Panc1 (cell line): Measurements from ENCODE around the gene STUB1. TPM values are rescaled to one million over a fixed set of nuclear protein-coding genes. Genes with fewer than 3 reads are reported as not detected.
A peak's percentile ranks its signal among the peaks of the same experiment; 100 is the strongest.
"Not testable (repeated sequence)": the region's sequence is repeated elsewhere in the genome, so short reads cannot be mapped to it uniquely, and the experiment has no call there.

ENCODE experiments used
- ATAC-seq: fragments of 200-7000 bp; cut with Tn5 transposase; 2 replicates; pipeline ENCODE4 v1.9.1; 2020; ENCODE audit warnings: mild to moderate bottlenecking, moderate library complexity
- BruUV-seq: library from RNA; stranded (reverse); fragments of 400-500 nt; replicated peaks from 2 replicates; lab custom pipeline; 2021; lab: Mats Ljungman, UMichigan
- CTCF ChIA-PET: fragments of 300-600 bp; sonication (Branson Sonifier 250); formaldehyde crosslinking; loops from one replicate; lab custom pipeline; 2022; ENCODE audit warnings: antibody characterized with exemption; lab: Charles Lee
- POLR2A ChIA-PET: fragments of 300-600 bp; sonication (Branson Sonifier 250); formaldehyde crosslinking; loops from one replicate; lab custom pipeline; 2022; ENCODE audit warnings: antibody characterized with exemption; lab: Charles Lee
- DNase-seq: peaks from one replicate; pipeline ENCODE4 v3.0.0-alpha.2; 2010; ENCODE audit warnings: low read depth, low spot score
- H3K27ac ChIP-seq: 2 replicates; pipeline ENCODE4 v1.5.1; 2011; ENCODE audit warnings: mild to moderate bottlenecking, low read length, inconsistent platforms
- H3K27me3 ChIP-seq: fragments of 200-500 bp; sonication (Bioruptor generic); 2 replicates; pipeline ENCODE4 v1.6.0; 2014; ENCODE audit warnings: low read length, inconsistent platforms; ENCODE audit not compliant: control insufficient read depth, insufficient read depth
- H3K36me3 ChIP-seq: fragments of 200-500 bp; sonication (Bioruptor generic); 2 replicates; pipeline ENCODE4 v1.5.1; 2014; ENCODE audit warnings: inconsistent platforms, mild to moderate bottlenecking, low read length, moderate library complexity; ENCODE audit not compliant: control insufficient read depth, insufficient read depth
- H3K4me1 ChIP-seq: 2 replicates; pipeline ENCODE4 v1.5.1; 2011; ENCODE audit warnings: inconsistent platforms, mild to moderate bottlenecking, low read length, moderate library complexity; ENCODE audit not compliant: control insufficient read depth, insufficient read depth
- H3K4me3 ChIP-seq, 2 experiments: 2 replicates each; pipeline ENCODE4 v1.5.1; 2011 to 2012; ENCODE audit warnings: low read depth in 2 of 2, low read length in 2 of 2, mild to moderate bottlenecking in 2 of 2, inconsistent platforms in 1 of 2, moderate library complexity in 1 of 2
- H3K9me3 ChIP-seq: fragments of 200-500 bp; sonication (Bioruptor generic); 2 replicates; pipeline ENCODE4 v1.5.1; 2014; ENCODE audit warnings: low read depth, mild to moderate bottlenecking, inconsistent platforms, low read length, moderate library complexity; ENCODE audit not compliant: control insufficient read depth, insufficient read depth
- CTCF ChIP-seq: fragments of 450-650 bp; IDR thresholded peaks from 2 replicates; pipeline ENCODE4 v1.5.1; 2017; ENCODE audit warnings: mild to moderate bottlenecking
- POLR2AphosphoS5 ChIP-seq: IDR thresholded peaks from 2 replicates; pipeline ENCODE4 v1.6.1; 2012; ENCODE audit warnings: mild to moderate bottlenecking, low read depth, low read length, moderate library complexity
- REST ChIP-seq, 2 experiments: IDR thresholded peaks; 2 replicates each; pipeline ENCODE4 v1.6.1; 2011 to 2012; ENCODE audit warnings: low read depth in 2 of 2, control low read depth in 1 of 2, low read length in 1 of 2, mild to moderate bottlenecking in 1 of 2, moderate library complexity in 1 of 2; ENCODE audit not compliant: insufficient read depth in 1 of 2
- SIN3A ChIP-seq: IDR thresholded peaks from 2 replicates; pipeline ENCODE4 v1.6.1; 2012; ENCODE audit warnings: low read depth, mild to moderate bottlenecking, low read length, moderate library complexity, borderline replicate concordance; ENCODE audit not compliant: insufficient read depth
- TCF7L2 ChIP-seq: IDR thresholded peaks from 2 replicates; pipeline ENCODE4 v1.6.1; 2011; ENCODE audit warnings: mild to moderate bottlenecking, low read depth, low read length, inconsistent platforms
- in situ Hi-C: cut with HindIII; loops from 2 replicates; pipeline ENCODE4 v1.10.0; 2016; ENCODE audit warnings: low sequenced_read_pairs, low pct_unique_long_range_greater_than_20kb
- intact Hi-C: fragments of 100-400 bp; cut with micrococcal nuclease; formaldehyde crosslinking; loops from one replicate; pipeline ENCODE4 v1.10.0; 2022; ENCODE audit not compliant: unreplicated experiment
- total RNA-seq: library from RNA; stranded (reverse); gene quantifications from one replicate; pipeline ENCODE4 v1.2.1, GENCODE V29; 2021; ENCODE audit not compliant: unreplicated experiment

Gene STUB1
- total RNA-seq, 1 experiment from 2014 or later = 217 TPM

DNA sequence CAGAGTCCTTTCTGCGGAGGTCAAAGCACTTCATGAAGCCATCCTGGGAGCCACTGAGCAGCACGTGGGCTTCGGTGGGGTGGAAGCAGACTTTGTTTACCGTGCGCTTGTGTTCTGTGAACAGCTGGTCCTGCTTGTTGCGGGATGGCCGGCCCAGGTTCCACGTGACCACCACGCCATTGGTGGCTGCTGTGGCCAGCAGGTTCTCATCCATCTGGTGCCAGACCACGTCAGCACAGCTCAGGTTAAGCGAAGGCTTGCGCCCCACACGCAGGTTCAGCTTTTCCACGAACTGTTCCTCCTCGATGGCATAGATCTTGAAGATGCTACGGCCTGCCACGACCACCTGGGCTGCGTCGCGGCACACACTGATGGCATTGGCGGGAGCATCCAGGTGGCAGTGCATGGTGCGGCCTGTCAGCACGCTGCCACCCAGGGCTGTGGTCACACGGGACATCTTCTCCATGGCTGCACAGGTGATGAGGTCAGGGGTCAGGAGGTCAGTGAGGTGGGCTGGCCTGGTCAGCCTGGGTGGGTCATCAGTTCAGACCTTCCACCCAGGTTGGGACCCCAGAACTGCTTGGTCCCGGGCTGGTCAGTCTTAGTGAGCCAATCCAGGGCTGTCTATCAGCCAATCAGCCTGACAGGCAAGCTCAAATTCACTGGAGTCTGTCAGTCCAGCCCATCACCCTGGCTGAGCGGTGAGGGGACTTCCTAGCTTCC lies 9.1 kb downstream of the STUB1 start:
- H3K27me3 ChIP-seq = no peaks in the 10 kb centered on the region
- no peaks in the 10 kb centered on the region for H3K9me3 ChIP-seq
- no peak for DNase-seq
- H3K4me3 ChIP-seq = peak overlapping the region; percentile 91 to 96
- peaks cover 13% of the 10 kb centered on the region for H3K4me1 ChIP-seq
- H3K36me3 ChIP-seq = peaks cover 4% of the 10 kb centered on the region; the same call in 1 of the 2 replicates
- ATAC-seq = peak; percentile 3; the same call in 1 of the 2 replicates
- CTCF ChIA-PET = no interaction called here
- no TSS peak for BruUV-seq
- TF ChIP-seq REST (IDR thresholded peaks at IDR 0.05; ENCODE audit: insufficient read depth in 1 of 2, low read depth in 2 of 2, low read length in 1 of 2) (no peak), CTCF (no peak), POLR2AphosphoS5 (no peak), SIN3A (no peak), TCF7L2 (no peak)
- POLR2A ChIA-PET = interaction anchor here (0.6 kb wide), 1 partner anchor 119 kb away, joined by 3 read pairs; no protein-coding TSS in a partner anchor
- intact Hi-C loops (loop anchor here (10.0 kb wide), 1 partner anchor 1085 kb away; the partner anchor contains the start of genes EME2, MRPS34 and NME3), in situ Hi-C loops (no loop called here)
- peak overlapping the region; percentile 94 for H3K27ac ChIP-seq

DNA sequence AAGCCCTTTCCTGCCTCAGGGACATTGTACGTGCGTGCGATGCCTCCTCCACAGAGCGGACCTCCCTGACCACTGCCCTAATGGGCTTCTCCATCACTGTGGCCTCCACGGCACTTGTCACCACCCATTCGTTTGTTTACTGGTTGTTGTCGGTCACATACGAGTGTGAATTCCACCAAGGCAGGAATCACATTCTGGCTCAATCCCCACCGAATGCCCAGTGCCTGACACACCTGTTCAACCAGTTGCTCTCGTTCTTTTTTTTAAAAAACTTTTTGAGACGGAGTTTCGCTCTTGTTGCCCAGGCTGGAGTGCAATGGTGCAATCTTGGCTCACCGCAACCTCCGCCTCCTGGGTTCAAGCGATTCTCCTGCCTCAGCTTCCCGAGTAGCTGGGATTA lies 11.0 kb downstream of the STUB1 start:
- H3K9me3 ChIP-seq, H3K27me3 ChIP-seq, POLR2A ChIA-PET, intact Hi-C loops, CTCF ChIA-PET, H3K4me3 ChIP-seq, H3K27ac ChIP-seq, DNase-seq, ATAC-seq, in situ Hi-C loops, BruUV-seq, H3K36me3 ChIP-seq: not testable (repeated sequence)
- peaks cover 13% of the 10 kb centered on the region for H3K4me1 ChIP-seq
